ENCODE data around the gene DIP2B. TPM values are rescaled to one million over a fixed set of nuclear protein-coding genes. Genes with fewer than 3 reads are reported as not detected.

The DIP2B gene
- polyA plus RNA-seq, 3 donors: 23.1 to 24.1 (median 23.4) TPM

DNA sequence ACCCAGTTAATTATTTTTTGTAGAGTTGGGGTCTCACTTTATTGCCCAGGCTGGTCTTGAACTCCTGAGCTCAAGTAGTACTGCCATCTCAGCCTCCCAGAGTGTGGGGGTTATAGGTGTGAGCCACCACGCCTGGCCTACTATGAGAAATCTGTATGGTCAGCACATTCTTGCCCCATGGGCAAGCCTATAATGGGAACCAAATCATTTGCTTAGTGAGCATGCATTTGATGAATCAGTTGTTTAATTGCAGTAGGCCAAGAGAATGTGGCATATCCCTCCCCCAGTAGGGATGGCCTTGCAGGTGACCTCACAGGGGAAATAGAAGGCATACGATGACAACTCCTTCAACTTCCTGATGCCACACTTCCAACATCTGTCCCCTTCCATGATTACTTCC, 122.7 kb downstream of the DIP2B start:
- no peak for DNase-seq (ENCODE audit: low read depth in 3 of 3, low spot score in 2 of 3)

DNA sequence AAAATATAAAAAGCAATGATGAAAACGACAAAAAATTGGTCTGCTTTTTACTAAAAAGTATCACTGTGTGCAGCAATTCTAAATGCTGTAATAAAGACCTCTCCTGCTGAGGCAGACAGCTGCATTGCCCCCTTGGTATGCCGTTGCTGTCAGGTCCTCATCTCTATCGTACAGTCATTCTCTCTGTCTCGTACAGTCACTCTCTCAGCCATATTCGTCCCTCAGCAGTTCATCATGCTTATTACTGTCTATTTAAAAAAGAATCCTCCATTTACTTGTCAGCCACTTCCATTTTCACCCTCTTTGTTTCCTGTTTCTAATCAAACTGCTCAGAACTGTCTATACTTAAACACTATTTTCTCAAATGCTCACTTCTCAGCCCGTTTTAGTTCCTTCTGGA, 123.6 kb downstream of the DIP2B start:
- DNase-seq (ENCODE audit: low read depth in 3 of 3, low spot score in 2 of 3): no peak

DNA sequence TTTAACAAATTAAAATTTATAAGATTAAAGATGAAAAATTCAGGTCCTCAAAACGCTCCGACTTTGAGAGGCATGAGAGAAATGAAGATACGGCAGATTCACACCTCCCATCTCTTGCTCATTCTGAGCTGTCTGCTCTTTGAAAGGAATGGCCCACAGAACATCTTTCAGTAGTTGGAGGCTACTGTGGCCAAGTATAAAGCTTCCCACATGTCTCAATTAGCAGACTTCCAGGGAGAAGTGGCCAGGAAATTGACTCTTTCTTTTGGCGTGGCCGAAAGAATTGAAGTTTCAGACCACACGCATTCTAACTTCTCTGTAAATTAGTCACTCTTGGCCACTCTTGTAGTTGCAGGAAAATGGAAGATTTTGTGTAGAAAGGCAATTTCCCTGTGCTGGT, 129.2 kb downstream of the DIP2B start:
- DNase-seq (ENCODE audit: low read depth in 3 of 3, low spot score in 2 of 3): no peak

DNA sequence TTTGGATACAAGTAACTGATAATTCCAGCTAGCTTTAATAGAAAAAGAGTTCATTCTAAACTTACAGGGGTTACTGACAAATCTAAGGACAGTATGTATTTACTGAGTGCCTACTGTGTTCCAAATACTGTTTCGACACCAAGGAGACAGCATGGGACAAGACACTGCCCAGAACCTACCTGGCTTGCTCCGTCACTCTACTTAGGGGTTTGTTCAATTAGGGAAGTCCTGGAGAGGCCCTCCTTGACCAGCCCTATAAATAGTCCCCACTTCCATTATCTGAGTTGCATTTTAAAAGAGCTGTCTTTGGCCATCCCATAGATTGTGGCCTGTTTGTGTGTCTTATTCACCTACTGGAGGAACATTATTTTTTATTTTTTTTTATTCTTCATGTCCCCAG, 129.6 kb downstream of the DIP2B start:
- DNase-seq (ENCODE audit: low read depth in 3 of 3, low spot score in 2 of 3): no peak

DNA sequence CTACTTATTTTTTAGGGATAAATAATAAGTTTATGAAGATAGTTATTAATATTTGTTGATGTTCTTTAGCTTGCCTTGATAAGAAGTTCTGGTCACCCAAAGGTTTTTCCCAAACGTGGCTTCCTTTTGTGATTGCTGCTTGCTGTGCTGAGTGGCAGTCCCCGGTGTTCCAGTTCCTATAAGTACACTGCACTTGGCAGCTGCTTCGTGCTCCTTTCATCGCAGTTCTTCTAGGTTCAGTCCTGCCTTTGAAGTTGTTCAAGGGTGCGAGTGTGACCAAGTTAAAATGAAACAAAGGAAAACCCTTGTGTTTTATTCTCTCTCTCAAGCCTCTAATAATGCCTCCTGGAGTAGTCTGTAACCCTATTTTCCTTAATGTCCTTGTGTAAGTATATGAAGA, 130.6 kb downstream of the DIP2B start:
- DNase-seq (ENCODE audit: low read depth in 3 of 3, low spot score in 2 of 3): no peak

DNA sequence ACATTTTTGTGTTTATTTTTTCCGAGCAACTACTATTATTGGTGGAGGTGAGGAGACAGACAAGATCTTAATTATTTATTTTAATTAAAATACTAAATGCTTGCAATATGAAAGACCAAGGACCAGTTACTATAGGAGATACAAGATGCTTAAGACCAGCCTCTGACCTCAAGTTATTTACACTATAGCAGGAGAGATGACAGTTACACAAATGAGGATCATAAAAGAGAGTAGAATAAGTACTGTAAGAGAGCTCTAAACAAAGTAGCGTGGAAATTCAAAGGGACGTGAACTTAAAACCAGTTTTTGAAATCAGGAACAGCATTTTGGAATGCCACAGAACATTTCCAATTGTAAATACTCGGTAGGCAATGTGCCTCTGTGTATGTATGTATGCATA, 131.1 kb downstream of the DIP2B start:
- no peak for DNase-seq (ENCODE audit: low read depth in 3 of 3, low spot score in 2 of 3)

DNA sequence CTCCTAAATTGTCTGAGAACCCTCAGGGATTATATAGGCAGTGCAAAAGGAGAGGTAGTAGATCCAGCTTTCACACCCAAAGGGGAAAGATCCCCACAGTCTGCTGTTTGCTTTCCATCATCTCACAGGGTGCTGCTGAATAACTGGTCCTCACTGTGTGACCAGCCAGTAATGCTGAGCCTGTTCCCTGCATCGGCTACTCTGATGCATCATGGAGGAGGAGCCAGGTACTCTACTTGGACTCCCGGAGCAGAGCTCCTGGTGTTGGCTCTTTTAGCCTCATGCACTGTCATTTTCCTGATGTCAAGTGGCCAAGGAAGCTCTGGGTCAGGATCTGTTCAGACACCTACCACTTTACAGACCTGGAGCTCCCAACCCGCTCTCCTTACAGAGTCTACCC, 131.7 kb downstream of the DIP2B start:
- no peak for DNase-seq (ENCODE audit: low read depth in 3 of 3, low spot score in 2 of 3)

DNA sequence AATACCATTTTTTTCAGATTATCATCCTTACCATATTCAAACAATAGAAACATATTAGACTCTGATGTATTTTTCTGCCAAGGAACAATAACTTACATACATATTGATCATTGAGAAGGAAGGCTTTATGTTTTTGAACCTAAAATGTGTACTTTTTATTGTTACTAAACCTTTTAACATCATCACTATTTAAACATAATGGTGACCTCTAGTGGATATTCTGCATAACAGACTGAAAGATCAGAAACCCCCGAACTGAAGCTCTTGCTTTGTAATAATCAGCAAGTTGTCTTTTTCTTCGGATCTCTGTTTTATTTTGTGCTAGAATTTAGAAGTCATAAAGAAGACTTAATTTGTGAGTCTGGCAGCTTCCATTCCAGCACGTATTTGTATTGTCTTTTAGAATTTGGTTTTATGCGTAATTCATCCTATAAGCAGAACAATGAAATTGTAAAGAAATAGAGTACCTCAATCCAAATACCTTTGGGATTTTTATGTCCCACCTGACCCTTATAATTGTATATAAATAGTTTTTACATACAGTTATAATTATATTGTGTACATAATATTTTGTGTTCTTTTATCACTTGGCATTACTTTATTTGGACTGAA, 133.2 kb downstream of the DIP2B start:
- no peak for DNase-seq (ENCODE audit: low read depth in 3 of 3, low spot score in 2 of 3)

DNA sequence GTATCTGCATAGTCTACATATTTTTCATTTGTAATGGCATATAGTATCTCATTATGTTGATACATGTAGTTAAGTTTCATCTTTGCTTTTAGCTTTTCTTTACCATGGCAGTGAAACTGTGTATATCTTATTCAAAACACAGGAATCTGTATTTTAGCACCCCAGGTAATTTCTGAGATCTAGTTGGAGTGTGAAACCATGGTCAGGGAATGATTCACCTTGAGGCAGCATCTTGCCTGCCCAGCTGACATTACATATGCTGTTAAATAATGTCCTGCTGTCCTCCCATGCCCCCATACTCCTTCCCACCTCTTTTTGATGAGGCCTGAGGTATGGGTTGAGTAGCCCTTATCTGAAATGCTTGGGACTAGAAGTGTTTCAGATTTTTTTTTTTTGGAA, 133.7 kb downstream of the DIP2B start:
- no peak for DNase-seq (ENCODE audit: low read depth in 3 of 3, low spot score in 2 of 3)

DNA sequence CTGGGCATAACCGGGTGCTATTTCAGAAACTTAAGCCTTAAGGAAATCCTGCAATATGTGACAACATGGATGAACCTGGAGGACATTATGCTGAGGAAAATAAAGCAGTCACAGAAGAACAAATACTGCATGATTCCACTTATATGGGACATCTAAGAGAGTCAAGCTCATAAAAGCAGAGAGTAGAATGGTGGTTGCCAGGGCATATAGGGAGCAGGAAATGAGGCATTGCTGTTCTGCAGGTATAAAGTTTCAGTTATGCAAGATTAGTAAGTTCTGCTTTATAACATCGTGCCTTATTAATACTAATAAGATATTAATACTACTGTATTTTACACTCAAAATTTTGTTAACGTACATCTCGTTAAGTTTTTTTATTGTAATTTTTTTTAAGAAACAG, 134.9 kb downstream of the DIP2B start:
- no peak for DNase-seq (ENCODE audit: low read depth in 3 of 3, low spot score in 2 of 3)

DNA sequence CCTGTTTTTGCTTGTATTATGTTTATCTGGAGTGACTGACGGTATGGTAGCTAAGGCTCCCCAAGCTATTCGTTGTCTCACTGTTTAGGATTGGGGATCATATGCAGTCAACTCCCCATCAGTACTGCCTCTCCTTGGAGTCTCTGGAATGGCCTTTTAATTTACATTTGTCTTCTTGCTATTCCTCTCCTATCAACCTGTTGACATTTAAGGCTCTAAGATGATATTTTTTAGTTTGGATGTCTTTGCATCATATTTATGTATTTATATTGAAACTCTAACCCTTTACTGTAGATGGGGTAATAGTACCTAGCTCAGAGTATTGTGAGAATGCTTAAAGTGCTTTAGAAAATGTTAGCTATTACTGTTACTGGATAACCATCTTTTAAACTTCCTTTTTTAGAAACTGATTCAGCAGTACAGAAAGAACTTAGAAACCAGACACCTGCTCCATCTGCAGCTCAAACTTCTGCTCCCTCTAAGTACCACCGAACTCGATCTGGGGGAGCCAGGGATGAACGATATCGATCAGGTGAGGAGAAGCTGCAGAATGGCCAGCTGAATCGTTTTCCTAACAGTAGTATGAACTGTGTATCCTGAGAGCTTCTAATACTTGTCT, 135.6 kb downstream of the DIP2B start:
- no peak for DNase-seq (ENCODE audit: low read depth in 3 of 3, low spot score in 2 of 3)

DNA sequence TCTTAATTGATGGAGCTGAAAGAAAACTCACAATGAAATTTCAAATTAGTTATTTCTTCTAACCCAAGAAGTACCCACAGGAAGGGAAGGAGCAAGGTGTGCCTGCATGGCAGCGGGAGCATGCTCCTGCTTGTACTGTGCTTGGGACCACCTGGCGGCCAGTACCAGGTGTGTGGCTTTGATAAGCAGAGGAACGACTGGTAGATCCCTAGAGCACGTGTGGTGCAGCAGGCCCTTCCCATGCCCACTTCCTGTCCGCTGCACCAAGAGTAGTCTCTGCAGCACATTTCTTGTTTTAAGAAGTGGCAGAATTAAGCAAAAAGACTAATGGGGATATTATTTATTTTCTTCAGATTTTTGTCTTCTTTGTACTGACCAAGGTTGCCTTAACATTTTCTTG, 136.8 kb downstream of the DIP2B start:
- DNase-seq (ENCODE audit: low read depth in 3 of 3, low spot score in 2 of 3): no peak

DNA sequence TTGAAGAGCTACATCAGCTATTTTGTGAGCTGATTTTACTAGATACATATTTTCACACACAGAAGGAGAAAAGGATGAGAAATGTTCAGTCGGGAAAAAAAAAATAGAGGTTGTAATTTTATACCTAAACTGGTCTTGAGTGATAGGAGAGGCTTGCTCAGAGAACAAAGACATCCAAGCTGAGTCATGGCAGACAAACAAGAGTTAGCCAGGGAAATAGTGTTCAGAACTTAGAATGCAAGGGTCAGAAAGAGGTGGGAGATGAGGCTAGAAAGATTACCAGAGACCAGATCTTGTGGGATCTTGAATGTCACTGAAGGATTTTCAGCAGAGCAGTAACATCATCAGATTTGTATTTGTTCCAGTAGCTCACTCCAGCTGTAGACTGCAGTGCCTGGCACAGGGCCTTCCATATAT, 137.3 kb downstream of the DIP2B start:
- no peak for DNase-seq (ENCODE audit: low read depth in 3 of 3, low spot score in 2 of 3)

DNA sequence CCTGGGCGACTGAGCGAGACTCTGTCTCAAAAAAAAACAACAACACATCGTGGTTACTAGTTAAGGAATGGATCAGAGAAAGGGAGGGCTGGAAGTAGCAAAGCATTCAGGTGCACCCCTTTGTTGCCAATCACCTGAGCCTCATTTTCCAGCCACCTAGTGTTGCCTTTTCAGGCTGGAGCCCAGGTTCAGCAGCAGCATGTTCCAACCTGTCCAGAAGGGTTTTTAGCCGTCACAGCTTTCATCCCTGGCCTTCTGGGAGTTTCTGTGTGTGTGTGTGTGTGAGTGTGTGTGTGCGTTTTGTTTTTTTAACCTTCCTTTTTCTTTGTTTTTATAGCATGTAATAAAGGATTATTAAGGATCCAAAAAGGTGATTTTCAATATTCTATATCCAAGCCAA, 138.0 kb downstream of the DIP2B start:
- no peak for DNase-seq (ENCODE audit: low read depth in 3 of 3, low spot score in 2 of 3)

DNA sequence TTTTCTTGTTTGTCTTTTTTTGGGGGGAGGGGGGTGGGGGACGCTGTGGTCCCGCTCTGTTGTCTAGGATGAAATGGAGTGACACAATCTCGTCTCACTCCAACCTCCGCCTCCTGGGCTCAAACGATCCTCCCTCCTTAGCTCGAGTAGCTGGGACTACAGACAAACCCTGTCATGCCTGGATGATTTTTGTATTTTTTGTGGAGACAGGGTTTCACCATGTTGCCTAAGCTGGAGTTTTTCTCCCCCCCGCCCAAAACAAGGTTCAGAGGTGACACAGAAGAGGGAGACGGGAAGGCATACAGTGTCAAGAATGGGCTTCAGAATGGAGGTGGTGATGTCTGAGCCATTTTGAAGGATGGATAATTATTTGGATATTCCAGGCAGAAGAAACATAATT, 142.2 kb downstream of the DIP2B start:
- DNase-seq (ENCODE audit: low read depth in 3 of 3, low spot score in 2 of 3): no peak

DNA sequence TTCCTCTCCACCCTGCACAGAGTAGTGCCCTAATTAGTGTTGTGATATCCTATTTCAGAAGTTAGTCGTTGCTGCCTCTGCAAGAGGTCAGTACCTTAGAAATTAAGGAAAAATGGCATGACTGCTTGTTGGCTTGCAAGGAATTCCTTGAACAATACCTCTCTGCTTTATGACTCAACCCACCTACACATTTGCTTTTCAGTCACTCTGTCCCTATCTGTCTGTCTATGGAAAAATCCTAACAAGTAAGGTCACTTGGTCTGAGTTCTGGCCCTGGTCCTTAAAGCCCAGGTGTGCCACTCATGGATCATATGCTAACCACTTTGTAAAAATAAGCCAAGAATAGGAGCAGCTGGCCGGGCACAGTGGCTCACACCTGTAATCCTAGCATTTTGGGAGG, 142.7 kb downstream of the DIP2B start:
- no peak for DNase-seq (ENCODE audit: low read depth in 3 of 3, low spot score in 2 of 3)

DNA sequence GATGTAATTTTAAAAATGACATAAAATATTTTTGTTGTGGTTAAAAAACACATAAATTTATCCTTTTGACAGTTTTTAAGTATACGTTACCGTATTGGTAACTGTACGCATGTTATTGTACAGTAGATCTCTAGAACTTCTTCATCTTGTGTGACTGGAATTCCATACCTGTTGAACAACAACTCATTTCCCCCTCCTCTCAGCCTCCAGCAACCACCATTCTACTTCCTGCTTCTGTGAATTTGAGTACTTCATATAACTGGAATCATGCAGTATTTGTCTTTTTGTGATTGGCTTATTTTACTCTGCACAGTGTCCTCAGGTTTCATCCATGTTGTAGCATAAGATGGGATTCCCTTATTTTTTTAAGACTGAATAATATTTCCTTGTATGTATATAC, 145.5 kb downstream of the DIP2B start:
- no peak for DNase-seq (ENCODE audit: low read depth in 3 of 3, low spot score in 2 of 3)

DNA sequence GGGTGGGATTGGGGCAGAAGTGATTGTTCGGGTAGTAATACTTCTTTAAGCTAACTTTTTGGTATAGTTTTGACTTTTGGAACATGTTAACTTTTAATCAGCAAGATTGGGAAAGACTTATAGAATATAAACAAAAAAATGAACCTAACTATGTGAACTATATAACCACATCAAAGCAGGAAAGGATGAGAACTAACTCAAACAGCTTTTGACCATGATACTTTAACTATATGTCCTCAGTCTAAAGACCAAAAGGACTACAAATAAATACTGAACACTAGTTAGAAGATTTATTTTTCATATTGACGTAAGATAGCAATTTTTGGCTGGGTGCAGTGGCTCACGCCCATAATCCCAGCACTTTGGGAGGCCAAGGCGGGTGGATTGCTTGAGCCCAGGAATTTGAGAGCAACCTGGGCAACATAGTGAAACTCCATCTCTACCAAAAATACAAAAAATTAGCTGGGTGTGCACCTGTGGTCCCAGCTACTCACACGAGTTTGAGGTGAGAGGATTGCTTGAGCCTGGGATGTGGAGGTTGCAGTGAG, 150.7 kb downstream of the DIP2B start:
- DNase-seq (ENCODE audit: low read depth in 3 of 3, low spot score in 2 of 3): no peak

DNA sequence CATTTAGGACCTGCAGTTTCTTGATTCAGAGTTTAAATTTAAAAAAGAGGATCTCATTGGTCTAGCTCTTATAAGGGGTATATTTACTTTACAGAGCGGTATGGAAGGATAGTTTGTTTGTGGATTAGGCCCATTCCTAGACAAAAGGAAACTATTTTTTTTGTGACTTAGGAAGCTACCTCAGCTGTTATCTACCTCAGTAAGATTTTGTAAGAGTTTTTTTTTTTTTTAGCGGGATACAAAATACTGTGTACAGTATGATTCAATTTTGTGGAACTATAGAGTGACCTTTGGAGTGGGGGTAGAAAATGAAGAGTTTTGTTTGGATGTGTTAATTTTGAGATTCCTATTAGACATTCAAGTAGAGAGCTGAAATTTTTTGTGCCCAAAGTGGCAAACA, 154.5 kb downstream of the DIP2B start:
- DNase-seq (ENCODE audit: low read depth in 3 of 3, low spot score in 2 of 3): no peak

DNA sequence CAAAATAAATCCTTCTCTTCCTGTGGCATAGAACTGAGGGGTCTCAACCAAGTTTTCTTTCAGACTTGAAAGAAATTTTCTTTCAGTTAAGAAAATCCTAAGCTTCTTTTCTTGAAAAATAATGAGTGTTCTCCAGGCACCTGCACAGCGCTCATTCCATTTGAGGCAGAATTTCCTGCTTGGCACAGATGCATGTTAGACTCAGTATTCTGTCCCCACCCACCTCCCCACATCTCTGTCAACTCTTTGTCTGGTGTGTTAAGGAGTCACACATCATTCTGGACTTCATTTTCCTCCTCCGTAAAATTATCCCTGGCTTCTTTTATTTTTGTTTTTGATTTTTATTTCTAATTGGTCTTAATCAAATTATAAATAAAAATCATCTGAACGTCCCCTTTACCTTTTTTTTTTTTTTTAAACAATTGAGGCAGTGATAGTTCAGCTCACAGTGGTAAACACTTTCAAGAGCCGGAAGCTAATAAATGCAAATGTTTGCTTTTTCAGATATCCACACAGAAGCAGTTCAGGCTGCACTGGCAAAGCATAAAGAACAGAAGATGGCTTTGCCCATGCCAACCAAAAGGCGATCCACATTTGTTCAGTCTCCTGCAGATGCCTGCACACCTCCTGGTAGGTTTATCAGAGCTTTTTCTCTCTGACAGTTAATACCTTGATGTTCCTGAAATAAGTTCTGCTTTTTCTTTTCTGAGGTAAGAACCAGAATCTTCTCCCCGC, 155.1 kb downstream of the DIP2B start:
- no peak for DNase-seq (ENCODE audit: low read depth in 3 of 3, low spot score in 2 of 3)

DNA sequence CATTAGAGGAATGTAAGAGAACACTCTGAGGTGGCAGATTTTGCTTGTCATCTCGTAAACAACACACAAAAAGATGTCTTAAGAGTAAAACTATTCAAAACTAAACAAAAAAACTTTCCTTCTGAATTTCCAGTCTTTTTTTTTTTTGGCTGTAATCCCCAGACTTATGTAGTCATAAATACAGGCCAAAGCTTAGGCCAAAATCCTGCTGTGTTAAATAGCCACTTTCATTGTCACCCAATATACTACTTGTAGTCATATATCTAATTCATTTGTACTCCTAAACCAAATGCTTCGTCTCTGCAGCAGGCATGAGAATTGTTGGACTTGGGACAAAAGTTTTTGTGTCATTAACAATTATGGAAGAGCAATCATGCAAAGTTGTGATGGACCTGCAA, 155.6 kb downstream of the DIP2B start:
- no peak for DNase-seq (ENCODE audit: low read depth in 3 of 3, low spot score in 2 of 3)
